ENCODE data around the gene RABGAP1L. TPM values are rescaled to one million over a fixed set of nuclear protein-coding genes. Genes with fewer than 3 reads are reported as not detected.
"Not testable (repeated sequence)": the region's sequence is repeated elsewhere in the genome, so short reads cannot be mapped to it uniquely, and the experiment has no call there.

The RABGAP1L gene
- total RNA-seq, 1 donor from 2014 or later, result 41.0 TPM

DNA sequence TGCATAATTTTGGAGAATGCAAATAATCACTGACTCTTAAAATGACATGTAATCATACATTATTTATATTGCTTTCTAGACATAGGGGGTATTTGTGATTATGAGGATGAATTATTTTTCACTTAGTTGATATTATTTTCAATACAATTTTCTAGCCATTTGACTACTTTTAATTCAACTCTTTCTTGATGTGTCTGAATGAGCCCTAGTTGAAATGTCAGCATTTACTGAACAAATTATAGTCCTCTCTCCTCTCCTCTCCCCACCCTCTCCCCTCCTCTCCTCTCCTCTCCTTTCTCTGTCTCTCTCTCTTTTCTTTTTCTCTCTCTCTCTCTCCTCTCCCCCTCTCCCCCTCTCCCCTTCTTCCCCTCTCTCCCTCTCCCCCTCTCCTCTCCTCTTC, 483.1 kb downstream of the RABGAP1L start:
- Mint-ChIP-seq H3K27me3 (ENCODE audit: insufficient read depth) (no peaks in the 10 kb centered on the region), H3K4me1 (ENCODE audit: low read depth) (no peaks in the 10 kb centered on the region), H3K4me3 (no peak overlapping the region), H3K36me3 (ENCODE audit: low read depth) (peaks cover 2% of the 10 kb centered on the region), H3K27ac (no peak overlapping the region), H3K9me3 (no peaks in the 10 kb centered on the region)
- DNase-seq (ENCODE audit: low spot score), result no peak
- intact Hi-C loops (cut with micrococcal nuclease), result no loop called here

- no peak overlapping the region for H3K4me3 Mint-ChIP-seq
- no peaks in the 10 kb centered on the region for H3K27me3 Mint-ChIP-seq (ENCODE audit: insufficient read depth)
- H3K27ac Mint-ChIP-seq, result no peak overlapping the region
- DNase-seq (ENCODE audit: low spot score), result no peak
- intact Hi-C loops (cut with micrococcal nuclease), result no loop called here
- H3K36me3 Mint-ChIP-seq (ENCODE audit: low read depth), result no peaks in the 10 kb centered on the region
- H3K9me3 Mint-ChIP-seq, result peaks cover 6% of the 10 kb centered on the region
- H3K4me1 Mint-ChIP-seq (ENCODE audit: low read depth), result no peaks in the 10 kb centered on the region
These were observed 483.9 kb downstream of the RABGAP1L start for GRCh38 chr1:174643206-174643605.

- H3K27ac Mint-ChIP-seq; H3K27me3 Mint-ChIP-seq (ENCODE audit: insufficient read depth); DNase-seq (ENCODE audit: low spot score); H3K9me3 Mint-ChIP-seq; intact Hi-C loops (cut with micrococcal nuclease); H3K4me3 Mint-ChIP-seq; H3K4me1 Mint-ChIP-seq (ENCODE audit: low read depth); H3K36me3 Mint-ChIP-seq (ENCODE audit: low read depth): not testable (repeated sequence)
These were observed 490.3 kb downstream of the RABGAP1L start for GRCh38 chr1:174649572-174649971.

- Mint-ChIP-seq H3K4me1 (ENCODE audit: low read depth) (no peaks in the 10 kb centered on the region), H3K27ac (no peak overlapping the region), H3K27me3 (ENCODE audit: insufficient read depth) (no peaks in the 10 kb centered on the region), H3K36me3 (ENCODE audit: low read depth) (no peaks in the 10 kb centered on the region), H3K4me3 (no peak overlapping the region), H3K9me3 (peaks cover 13% of the 10 kb centered on the region)
- intact Hi-C loops (cut with micrococcal nuclease), result no loop called here
- DNase-seq (ENCODE audit: low spot score), result no peak
These were observed 493.4 kb downstream of the RABGAP1L start for GRCh38 chr1:174652569-174653280.

DNA sequence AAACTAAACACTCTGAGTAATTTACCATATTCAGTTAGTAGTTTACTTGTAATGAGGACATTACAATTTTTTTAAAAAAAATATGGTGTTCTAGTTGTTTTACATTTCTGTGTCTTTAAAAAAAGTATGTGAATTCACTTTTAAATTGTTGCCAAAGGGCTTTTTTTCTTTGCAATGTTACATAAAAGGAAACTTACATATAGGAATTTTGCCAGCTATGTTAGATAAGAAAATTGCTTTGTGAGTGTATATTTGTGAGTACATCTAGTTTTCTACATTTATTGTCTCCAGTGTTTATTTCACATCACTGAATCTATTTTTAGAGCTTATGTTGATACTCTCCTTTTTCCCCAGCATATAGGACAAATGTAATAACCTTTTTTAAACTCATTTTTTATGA, 495.2 kb downstream of the RABGAP1L start:
- Mint-ChIP-seq H3K36me3 (ENCODE audit: low read depth) (no peaks in the 10 kb centered on the region), H3K9me3 (peaks cover 8% of the 10 kb centered on the region), H3K27ac (no peak overlapping the region), H3K4me1 (ENCODE audit: low read depth) (no peaks in the 10 kb centered on the region), H3K4me3 (no peak overlapping the region), H3K27me3 (ENCODE audit: insufficient read depth) (no peaks in the 10 kb centered on the region)
- no peak for DNase-seq (ENCODE audit: low spot score)
- intact Hi-C loops (cut with micrococcal nuclease), result no loop called here

GRCh38 chr1:174656409-174657059, 497.2 kb downstream of the RABGAP1L start:
- H3K4me3 Mint-ChIP-seq, result no peak overlapping the region
- H3K9me3 Mint-ChIP-seq, result peaks cover 6% of the 10 kb centered on the region
- H3K27me3 Mint-ChIP-seq (ENCODE audit: insufficient read depth), result no peaks in the 10 kb centered on the region
- H3K4me1 Mint-ChIP-seq (ENCODE audit: low read depth), result no peaks in the 10 kb centered on the region
- no peak overlapping the region for H3K27ac Mint-ChIP-seq
- no peak for DNase-seq (ENCODE audit: low spot score)
- H3K36me3 Mint-ChIP-seq (ENCODE audit: low read depth), result no peaks in the 10 kb centered on the region
- intact Hi-C loops (cut with micrococcal nuclease), result no loop called here

DNA sequence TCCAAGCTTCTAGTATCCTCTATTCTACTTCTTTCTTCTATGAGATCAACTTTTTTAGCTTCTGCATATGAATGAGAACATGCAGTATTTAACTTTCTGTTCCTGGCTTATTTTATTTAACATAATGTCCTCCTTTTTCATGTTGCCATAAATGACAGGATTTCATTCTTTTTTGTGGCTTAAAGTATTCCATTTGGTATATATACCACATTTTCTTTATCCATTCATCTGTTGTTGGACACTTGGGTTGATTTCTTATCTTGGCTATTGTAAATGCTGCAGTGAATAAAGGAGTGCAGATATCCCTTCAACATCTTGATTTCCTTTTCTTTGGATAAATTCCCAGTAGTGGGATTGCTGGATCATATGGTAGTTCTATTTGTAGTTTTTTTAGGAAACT, 498.1 kb downstream of the RABGAP1L start:
- Mint-ChIP-seq H3K4me1 (ENCODE audit: low read depth) (no peaks in the 10 kb centered on the region), H3K27ac (no peak overlapping the region), H3K4me3 (no peak overlapping the region), H3K27me3 (ENCODE audit: insufficient read depth) (no peaks in the 10 kb centered on the region), H3K9me3 (peaks cover 4% of the 10 kb centered on the region), H3K36me3 (ENCODE audit: low read depth) (no peaks in the 10 kb centered on the region)
- DNase-seq (ENCODE audit: low spot score), result no peak
- intact Hi-C loops (cut with micrococcal nuclease), result no loop called here

DNA sequence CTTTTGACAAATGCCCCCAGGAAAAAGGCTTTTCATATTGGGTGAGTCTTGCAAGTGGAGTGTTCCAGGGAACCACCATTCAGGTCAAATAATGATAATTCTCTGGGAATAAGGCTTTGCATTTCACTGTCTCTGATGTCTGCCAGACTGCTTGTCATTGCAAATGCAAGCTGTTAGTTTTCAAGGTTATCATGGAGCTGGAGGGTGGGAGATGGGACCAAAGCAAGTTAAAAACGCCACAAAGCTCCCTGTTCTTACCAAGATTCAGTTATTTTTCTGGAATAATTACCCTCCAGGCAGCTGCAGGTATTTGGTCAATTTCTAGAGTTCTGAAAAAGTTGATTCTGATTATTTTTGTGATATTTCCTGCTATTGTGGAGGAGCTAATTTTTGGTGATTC, 498.6 kb downstream of the RABGAP1L start:
- intact Hi-C loops (cut with micrococcal nuclease), result no loop called here

GRCh38 chr1:174659823-174660222, 500.5 kb downstream of the RABGAP1L start:
- no peaks in the 10 kb centered on the region for H3K36me3 Mint-ChIP-seq (ENCODE audit: low read depth)
- intact Hi-C loops (cut with micrococcal nuclease), result no loop called here
- no peak overlapping the region for H3K4me3 Mint-ChIP-seq
- DNase-seq (ENCODE audit: low spot score), result no peak
- no peaks in the 10 kb centered on the region for H3K4me1 Mint-ChIP-seq (ENCODE audit: low read depth)
- no peak overlapping the region for H3K27ac Mint-ChIP-seq
- H3K9me3 Mint-ChIP-seq, result peaks cover 4% of the 10 kb centered on the region
- H3K27me3 Mint-ChIP-seq (ENCODE audit: insufficient read depth), result no peaks in the 10 kb centered on the region

More for the DNA sequence above, 498.6 kb downstream of the RABGAP1L start:
- no peak overlapping the region for H3K4me3 Mint-ChIP-seq
- H3K27ac Mint-ChIP-seq, result no peak overlapping the region
- DNase-seq (ENCODE audit: low spot score), result no peak
- H3K36me3 Mint-ChIP-seq (ENCODE audit: low read depth), result no peaks in the 10 kb centered on the region
- H3K4me1 Mint-ChIP-seq (ENCODE audit: low read depth), result no peaks in the 10 kb centered on the region
- peaks cover 4% of the 10 kb centered on the region for H3K9me3 Mint-ChIP-seq
- no peaks in the 10 kb centered on the region for H3K27me3 Mint-ChIP-seq (ENCODE audit: insufficient read depth)

DNA sequence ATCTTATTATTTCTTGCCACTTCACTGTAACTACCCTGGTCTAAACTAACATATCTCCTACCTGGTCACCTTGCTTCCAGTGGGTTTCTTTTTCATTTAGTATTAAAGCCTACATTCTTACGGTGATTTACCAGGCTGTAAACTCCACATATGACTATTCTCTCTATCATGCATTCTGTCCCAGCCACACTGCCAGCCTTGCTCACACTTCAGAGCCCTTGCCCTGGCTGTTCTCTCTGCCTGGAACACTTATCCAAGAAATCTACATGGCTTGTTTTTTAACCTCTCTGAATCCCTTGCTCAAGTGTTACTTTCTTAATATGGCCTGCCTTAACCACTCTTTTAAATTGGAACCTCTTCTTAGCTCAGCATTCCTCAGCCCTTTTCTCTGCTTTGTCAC, 501.2 kb downstream of the RABGAP1L start:
- intact Hi-C loops (cut with micrococcal nuclease), result no loop called here
- Mint-ChIP-seq H3K27me3 (ENCODE audit: insufficient read depth) (no peaks in the 10 kb centered on the region), H3K27ac (no peak overlapping the region), H3K4me3 (no peak overlapping the region), H3K36me3 (ENCODE audit: low read depth) (no peaks in the 10 kb centered on the region), H3K9me3 (peaks cover 4% of the 10 kb centered on the region), H3K4me1 (ENCODE audit: low read depth) (no peaks in the 10 kb centered on the region)
- no peak for DNase-seq (ENCODE audit: low spot score)

- intact Hi-C loops (cut with micrococcal nuclease), result no loop called here
- H3K27ac Mint-ChIP-seq, result no peak overlapping the region
- H3K36me3 Mint-ChIP-seq (ENCODE audit: low read depth), result no peaks in the 10 kb centered on the region
- H3K4me3 Mint-ChIP-seq, result no peak overlapping the region
- peaks cover 6% of the 10 kb centered on the region for H3K9me3 Mint-ChIP-seq
- no peak for DNase-seq (ENCODE audit: low spot score)
- no peaks in the 10 kb centered on the region for H3K4me1 Mint-ChIP-seq (ENCODE audit: low read depth)
- H3K27me3 Mint-ChIP-seq (ENCODE audit: insufficient read depth), result no peaks in the 10 kb centered on the region
These were observed 504.0 kb downstream of the RABGAP1L start for GRCh38 chr1:174663358-174663757.

DNA sequence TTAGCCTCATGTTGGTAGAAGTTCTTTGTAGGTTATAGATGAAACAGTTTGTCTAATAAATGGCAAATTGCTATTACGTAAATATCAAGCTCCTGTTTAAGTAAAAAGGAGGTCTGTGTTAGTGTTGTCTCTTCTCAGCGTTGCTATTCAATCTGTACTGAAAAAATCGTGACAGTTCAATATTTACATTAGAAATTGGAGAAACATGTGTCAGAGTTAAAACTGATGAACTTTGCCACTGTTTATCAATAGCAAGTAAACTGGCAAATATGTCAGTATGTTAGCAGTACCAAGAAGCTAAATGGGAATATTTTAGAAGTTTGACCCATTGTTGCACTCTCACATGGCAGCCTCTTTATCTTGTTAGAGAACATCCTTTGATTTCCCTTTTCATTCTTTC, 506.9 kb downstream of the RABGAP1L start:
- Mint-ChIP-seq H3K36me3 (ENCODE audit: low read depth) (no peaks in the 10 kb centered on the region), H3K9me3 (peaks cover 16% of the 10 kb centered on the region), H3K4me1 (ENCODE audit: low read depth) (no peaks in the 10 kb centered on the region), H3K27me3 (ENCODE audit: insufficient read depth) (no peaks in the 10 kb centered on the region), H3K4me3 (no peak overlapping the region), H3K27ac (no peak overlapping the region)
- intact Hi-C loops (cut with micrococcal nuclease), result no loop called here
- DNase-seq (ENCODE audit: low spot score), result no peak

- intact Hi-C loops (cut with micrococcal nuclease), result no loop called here
- Mint-ChIP-seq H3K4me1 (ENCODE audit: low read depth) (no peaks in the 10 kb centered on the region), H3K27me3 (ENCODE audit: insufficient read depth) (no peaks in the 10 kb centered on the region), H3K27ac (no peak overlapping the region), H3K9me3 (peaks cover 16% of the 10 kb centered on the region), H3K4me3 (no peak overlapping the region), H3K36me3 (ENCODE audit: low read depth) (no peaks in the 10 kb centered on the region)
- DNase-seq (ENCODE audit: low spot score), result no peak
These were observed 512.5 kb downstream of the RABGAP1L start for GRCh38 chr1:174671826-174672225.

Measured in activated T-helper 1 cell treated with anti-CD3 and anti-CD28 coated beads, Interleukin-12 subunit alpha, Interleukin-12 subunit beta, Interleukin-2, Interleukin-4 antibody, amounts not matched to agents 30 ng/mL and 10 ng/mL and 1 ng/mL, durations not matched to agents 14 hours and 24 hours and 36 hours (primary cell).